Kidney (tissue), 14 donors: ENCODE results near the gene ALK. TPM values are rescaled to one million over a fixed set of nuclear protein-coding genes. Genes with fewer than 3 reads are reported as not detected.

Experiments used
- DNase-seq, 5 donors: peaks; one replicate each; pipeline ENCODE4 v3.0.0-alpha.2; 2013 to 2020
- FAIRE-seq: peaks from 2 replicates; lab custom pipeline; 2012; peaks lifted over from hg19 to GRCh38; lab: Jason Lieb, UNC
- H3K27ac ChIP-seq, 2 donors: one replicate each; pipeline ENCODE4 v1.7.0; 2013; ENCODE audit warnings: low read depth in 2 of 2, low read length in 2 of 2, inconsistent platforms in 1 of 2
- H3K27me3 ChIP-seq: one replicate; pipeline ENCODE4 v1.7.1; 2013; ENCODE audit warnings: low read length, inconsistent platforms; ENCODE audit not compliant: control insufficient read depth, insufficient read depth
- H3K36me3 ChIP-seq, 3 donors: one replicate each; pipeline versions ENCODE4 v1.7.0 to v1.7.1; 2013; ENCODE audit warnings: low read length in 3 of 3, control low read depth in 1 of 3, inconsistent platforms in 1 of 3; ENCODE audit not compliant: insufficient read depth in 3 of 3, control insufficient read depth in 2 of 3
- H3K4me1 ChIP-seq, 3 donors: one replicate each; pipeline versions ENCODE4 v1.7.0 to v1.7.1; 2013; ENCODE audit warnings: low read length in 3 of 3, inconsistent platforms in 1 of 3, low read depth in 1 of 3; ENCODE audit not compliant: control insufficient read depth in 2 of 3, insufficient read depth in 2 of 3
- H3K4me3 ChIP-seq, 3 donors: one replicate each; pipeline versions ENCODE4 v1.7.0 to v1.8.1; 2013; ENCODE audit warnings: low read length in 3 of 3, control low read depth in 1 of 3, inconsistent platforms in 1 of 3
- H3K9ac ChIP-seq, 3 donors: one replicate each; pipeline versions ENCODE4 v1.7.0 to v1.7.1; 2013; ENCODE audit warnings: low read length in 3 of 3, control low read depth in 1 of 3, inconsistent platforms in 1 of 3
- H3K9me3 ChIP-seq, 3 donors: one replicate each; pipeline versions ENCODE4 v1.7.0 to v1.7.1; 2013; ENCODE audit warnings: low read length in 3 of 3, control low read depth in 1 of 3, inconsistent platforms in 1 of 3; ENCODE audit not compliant: control insufficient read depth in 2 of 3, insufficient read depth in 1 of 3
- intact Hi-C: fragments of 100-400 bp; cut with DNase I; formaldehyde crosslinking; loops from one replicate; pipeline ENCODE4 v1.11.1; 2022
- polyA plus RNA-seq: library from polyadenylated mRNA; stranded (reverse); fragments of 350-450 nt; fragmentation: Illumina TruSeq; extraction: RNeasy Lipid Tissue Mini Kit (QIAGEN cat#74804); gene quantifications from one replicate; pipeline ENCODE4 v1.2.3, GENCODE V29; 2014; ENCODE audit warnings: low read depth, low replicate concordance; ENCODE audit not compliant: insufficient read depth
- total RNA-seq: library from RNA; stranded (reverse); fragmentation: NEBNext Ultra II Directional; extraction: Animal tissue kit (Norgen Biotek cat#: 25700); gene quantifications from one replicate; pipeline ENCODE4 v1.2.1, GENCODE V29; 2021
- TF ChIP-seq, protein P1 (sequence below): IDR thresholded peaks from 3 replicates; pipeline ENCODE4 v1.5.1; 2012; ENCODE audit warnings: mild to moderate bottlenecking, moderate library complexity, borderline replicate concordance; ENCODE audit not compliant: insufficient read depth; ENCODE audit errors: extremely low read depth
- donor health status: control.
- donor health status: control.
- donor health status: control.
- donor health status: control.
- donor health status: control.
- donor health status: DM: yes; HTN: yes; CAD: no.
- donor health status: Normal renal cell carcinoma (clear cell type).

Gene ALK
- total and polyA plus RNA-seq, 2 donors from 2014 or later: 0.13 TPM; not detected in 1

GRCh38 chr2:29412197-29412925 lies 509.0 kb downstream of the ALK start:
- Histone ChIP-seq H3K27me3 (no peaks in the 10 kb centered on the region), H3K36me3 (no peaks in the 10 kb centered on the region), H3K9ac (no peak overlapping the region), H3K4me3 (no peak overlapping the region), H3K27ac (no peak overlapping the region), H3K4me1 (no peaks in the 10 kb centered on the region), H3K9me3 (no peaks in the 10 kb centered on the region)
- FAIRE-seq: no peak
- TF ChIP-seq, protein P1, sequence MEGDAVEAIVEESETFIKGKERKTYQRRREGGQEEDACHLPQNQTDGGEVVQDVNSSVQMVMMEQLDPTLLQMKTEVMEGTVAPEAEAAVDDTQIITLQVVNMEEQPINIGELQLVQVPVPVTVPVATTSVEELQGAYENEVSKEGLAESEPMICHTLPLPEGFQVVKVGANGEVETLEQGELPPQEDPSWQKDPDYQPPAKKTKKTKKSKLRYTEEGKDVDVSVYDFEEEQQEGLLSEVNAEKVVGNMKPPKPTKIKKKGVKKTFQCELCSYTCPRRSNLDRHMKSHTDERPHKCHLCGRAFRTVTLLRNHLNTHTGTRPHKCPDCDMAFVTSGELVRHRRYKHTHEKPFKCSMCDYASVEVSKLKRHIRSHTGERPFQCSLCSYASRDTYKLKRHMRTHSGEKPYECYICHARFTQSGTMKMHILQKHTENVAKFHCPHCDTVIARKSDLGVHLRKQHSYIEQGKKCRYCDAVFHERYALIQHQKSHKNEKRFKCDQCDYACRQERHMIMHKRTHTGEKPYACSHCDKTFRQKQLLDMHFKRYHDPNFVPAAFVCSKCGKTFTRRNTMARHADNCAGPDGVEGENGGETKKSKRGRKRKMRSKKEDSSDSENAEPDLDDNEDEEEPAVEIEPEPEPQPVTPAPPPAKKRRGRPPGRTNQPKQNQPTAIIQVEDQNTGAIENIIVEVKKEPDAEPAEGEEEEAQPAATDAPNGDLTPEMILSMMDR: no peak
- no peak for DNase-seq
- intact Hi-C loops: no loop called here

DNA sequence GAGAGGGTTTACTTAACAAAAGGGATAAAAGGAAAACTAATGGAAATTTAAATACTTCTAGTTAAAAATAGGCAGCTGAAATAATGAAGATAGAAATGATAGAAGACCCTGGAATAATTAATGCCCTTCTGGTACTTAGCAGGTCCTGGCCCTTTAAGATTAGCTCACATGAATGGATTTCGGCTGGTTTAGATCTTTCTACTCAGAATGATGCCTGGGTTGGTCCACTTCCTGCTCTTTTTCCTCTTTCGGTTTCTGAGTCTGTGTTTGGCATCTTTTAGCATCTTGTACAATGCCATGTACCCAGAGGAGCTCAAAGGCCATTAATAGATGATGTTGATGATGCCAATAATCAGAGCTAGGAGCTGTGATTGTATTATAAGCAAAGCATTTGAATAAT lies 515.7 kb downstream of the ALK start:
- no peak overlapping the region for H3K9ac ChIP-seq
- DNase-seq: no peak
- no peaks in the 10 kb centered on the region for H3K36me3 ChIP-seq
- H3K9me3 ChIP-seq: no peaks in the 10 kb centered on the region
- no peak for FAIRE-seq
- H3K27ac ChIP-seq: no peak overlapping the region
- intact Hi-C loops: no loop called here
- TF ChIP-seq, protein P1: no peak
- H3K27me3 ChIP-seq: no peaks in the 10 kb centered on the region
- H3K4me3 ChIP-seq: no peak overlapping the region
- no peaks in the 10 kb centered on the region for H3K4me1 ChIP-seq

DNA sequence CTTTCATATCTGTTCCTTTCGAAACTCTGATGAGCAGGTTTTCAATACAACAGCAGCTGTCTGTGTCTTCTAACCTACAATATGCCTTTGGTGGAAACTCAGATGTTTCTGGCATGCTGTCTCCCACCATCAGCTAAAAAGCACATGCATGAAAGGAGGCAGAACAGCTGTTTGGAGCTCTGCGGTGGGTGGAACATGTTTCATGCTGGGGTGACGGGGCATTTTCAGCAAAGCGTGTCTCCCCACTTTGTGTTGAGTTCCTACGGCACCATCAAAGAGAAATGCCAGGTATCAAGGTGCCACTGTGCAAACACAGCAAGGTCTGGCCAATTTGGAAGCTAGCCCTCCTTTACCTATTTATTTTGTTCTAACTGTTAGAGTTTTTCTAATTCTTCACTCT lies 516.1 kb downstream of the ALK start:
- Histone ChIP-seq H3K9ac (no peak overlapping the region), H3K9me3 (no peaks in the 10 kb centered on the region), H3K4me3 (no peak overlapping the region), H3K27me3 (no peaks in the 10 kb centered on the region), H3K4me1 (no peaks in the 10 kb centered on the region), H3K27ac (no peak overlapping the region), H3K36me3 (no peaks in the 10 kb centered on the region)
- TF ChIP-seq, protein P1: no peak
- intact Hi-C loops: no loop called here
- DNase-seq: no peak
- no peak for FAIRE-seq

DNA sequence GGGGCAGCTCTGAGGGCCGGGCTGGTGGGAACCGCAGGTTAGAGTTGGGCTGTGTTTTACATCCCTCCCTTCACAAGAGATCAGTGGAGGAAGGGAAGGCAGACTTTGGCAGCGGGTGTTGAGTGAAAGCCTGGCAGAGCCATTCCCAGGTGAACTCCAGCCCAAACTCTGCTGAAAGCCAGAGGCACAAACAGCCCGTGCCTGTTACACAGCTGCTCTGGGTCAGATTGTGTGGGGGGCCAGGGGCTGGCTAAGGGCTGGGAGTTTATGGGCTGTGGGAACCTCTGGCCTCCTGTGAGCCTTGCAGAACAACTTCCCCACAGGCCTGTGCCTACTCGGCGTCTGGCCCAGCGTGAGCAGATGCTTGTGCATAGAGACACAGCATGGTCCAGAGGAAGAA lies 519.4 kb downstream of the ALK start:
- DNase-seq (peak in 4 of 5 donors; percentile 81 to 87 (median 84)), FAIRE-seq (no peak)
- Histone ChIP-seq H3K9ac (no peak overlapping the region), H3K4me1 (peaks cover 0 to 9% (median 6%) of the 10 kb centered on the region in 3 donors), H3K4me3 (no peak overlapping the region), H3K36me3 (no peaks in the 10 kb centered on the region), H3K9me3 (no peaks in the 10 kb centered on the region), H3K27me3 (no peaks in the 10 kb centered on the region), H3K27ac (no peak overlapping the region)
- intact Hi-C loops: no loop called here
- TF ChIP-seq, protein P1: no peak
